C4-2B (cell line): Measurements from ENCODE around the gene PNPLA8.
A peak's percentile ranks its signal among the peaks of the same experiment; 100 is the strongest.

Source experiments
- H3K27ac ChIP-seq: fragments of 450-650 bp; 2 replicates; pipeline ENCODE4 v1.5.1; 2017
- CTCF ChIP-seq: fragments of 450-650 bp; conservative IDR thresholded peaks from 2 replicates; pipeline ENCODE4 v1.5.1; 2017; ENCODE audit warnings: mild to moderate bottlenecking
- ZFX ChIP-seq: fragments of 450-650 bp; IDR thresholded peaks from 2 replicates; pipeline ENCODE4 v1.6.1; 2017

The PNPLA8 gene

GRCh38 chr7:108455998-108456677 lies 69.8 kb downstream of the PNPLA8 start, which contains the start of gene NRCAM:
NRCAM (minus strand) TSS chr7:108456436; CDS start chr7:108240064, 216,372 bp downstream.
- no peak within 1 kb of the TSS for H3K27ac ChIP-seq

GRCh38 chr7:108455551-108455997 lies 70.4 kb downstream of the PNPLA8 start:
- TF ChIP-seq ZFX (no peak), CTCF (no peak)
- no peak overlapping the region for H3K27ac ChIP-seq

More at GRCh38 chr7:108455998-108456677, 69.8 kb downstream of the PNPLA8 start, which contains the start of gene NRCAM:
- no peak for TF ChIP-seq CTCF
- no peak for TF ChIP-seq ZFX

GRCh38 chr7:108454674-108455550 lies 71.0 kb downstream of the PNPLA8 start:
- H3K27ac ChIP-seq, result no peak overlapping the region
- no peak for TF ChIP-seq CTCF
- no peak for TF ChIP-seq ZFX

GRCh38 chr7:108454317-108454673 lies 71.6 kb downstream of the PNPLA8 start:
- no peak overlapping the region for H3K27ac ChIP-seq
- TF ChIP-seq ZFX, result no peak
- TF ChIP-seq CTCF, result no peak

GRCh38 chr7:108453320-108453719 lies 72.6 kb downstream of the PNPLA8 start:
- no peak for TF ChIP-seq CTCF
- no peak for TF ChIP-seq ZFX
- no peak overlapping the region for H3K27ac ChIP-seq

- H3K27ac ChIP-seq, result no peak overlapping the region
- TF ChIP-seq ZFX (no peak), CTCF (peak; percentile 72)
Observed at GRCh38 chr7:108452707-108453106, 73.2 kb downstream of the PNPLA8 start.

GRCh38 chr7:108451296-108451848 lies 74.6 kb downstream of the PNPLA8 start:
- H3K27ac ChIP-seq, result no peak overlapping the region
- no peak for TF ChIP-seq ZFX
- TF ChIP-seq CTCF, result no peak
